ENCODE measurements around the gene LENEP. TPM values are rescaled to one million over a fixed set of nuclear protein-coding genes. Genes with fewer than 3 reads are reported as not detected.
A peak's percentile ranks its signal among the peaks of the same experiment; 100 is the strongest.

The LENEP gene
- total RNA-seq, 2 experiments from 2014 or later, result not detected

DNA sequence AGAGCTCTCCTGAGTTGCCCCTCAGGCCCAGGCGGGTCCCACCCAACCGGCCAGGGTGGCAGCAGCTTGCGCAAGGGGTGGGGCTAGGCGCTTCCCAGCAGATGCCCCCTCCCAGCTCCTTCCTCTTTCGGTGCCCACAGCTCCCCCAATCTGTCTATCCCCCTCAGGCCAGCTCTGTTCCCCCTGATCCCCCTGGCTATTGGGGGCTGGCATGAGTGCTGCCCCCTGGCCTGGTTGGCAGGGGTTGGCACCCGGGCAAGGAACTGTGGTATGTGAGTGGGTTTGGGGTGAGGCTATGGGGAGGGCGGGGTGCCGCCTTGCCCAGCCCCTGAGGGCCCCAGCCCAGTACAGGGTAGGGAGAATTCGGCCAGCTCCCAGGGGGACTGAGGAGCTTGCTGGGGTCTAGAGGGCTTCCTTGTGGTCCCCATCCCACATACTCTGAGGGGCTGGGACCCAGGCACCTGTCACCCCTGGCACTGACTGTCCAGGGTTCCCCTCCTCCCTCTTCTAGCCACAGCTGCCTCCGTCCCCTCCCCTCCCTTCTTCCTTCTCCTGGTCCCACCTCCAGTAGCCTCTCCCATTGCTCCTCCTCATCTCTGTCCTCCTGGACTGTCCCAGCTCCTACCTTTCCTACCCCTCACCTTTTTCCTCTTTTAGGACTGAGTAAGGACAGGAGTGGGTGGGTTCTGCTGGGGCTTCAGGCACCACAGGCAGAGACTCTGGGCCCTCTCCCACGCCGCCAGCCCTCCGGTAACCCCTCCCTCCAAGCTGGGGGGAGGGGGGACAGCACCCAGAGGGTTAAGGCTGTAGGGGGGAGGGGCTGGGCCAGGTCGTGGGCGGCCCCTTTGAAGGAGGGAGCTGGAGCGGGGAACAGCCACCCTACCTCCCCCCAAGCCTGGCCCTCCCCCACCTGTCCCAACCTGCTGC lies 14.9 kb downstream of the LENEP start:
- H3K36me3 ChIP-seq (ENCODE audit: insufficient read depth, low read length), result peaks cover 18% of the 10 kb centered on the region
- DNase-seq (peak in 4 of 14 experiments; percentile 44 to 71 (median 50)), ATAC-seq (ENCODE audit: poor library complexity) (peak; percentile 4)
- ChIA-PET CTCF (interaction anchor here (1.3 to 4.0 kb wide), 4 partner anchors 9 to 72 kb away, joined by 4 to 31 read pairs (median 8); partner anchors contain the start of gene PMVK), POLR2A (interaction anchor here (1.0 to 10.7 kb wide), 9 partner anchors 8 to 71 kb away, joined by 3 to 189 read pairs (median 14); partner anchors contain the start of genes ADAM15, CKS1B, FLAD1 and PBXIP1)
- intact Hi-C loops (cut with DNase I, micrococcal nuclease), result no loop called here
- H3K4me3 ChIP-seq (ENCODE audit: low read length), result peak overlapping the region; percentile 89
- Mint-ChIP-seq H3K27me3 (no peaks in the 10 kb centered on the region), H3K27ac (peak overlapping the region; percentile 92), H3K36me3 (ENCODE audit: low read depth) (peaks cover 31% of the 10 kb centered on the region), H3K9me3 (no peaks in the 10 kb centered on the region), H3K4me1 (ENCODE audit: low read depth) (peaks cover 85% of the 10 kb centered on the region), H3K4me3 (peak overlapping the region; percentile 91)
- TF ChIP-seq, protein P1, sequence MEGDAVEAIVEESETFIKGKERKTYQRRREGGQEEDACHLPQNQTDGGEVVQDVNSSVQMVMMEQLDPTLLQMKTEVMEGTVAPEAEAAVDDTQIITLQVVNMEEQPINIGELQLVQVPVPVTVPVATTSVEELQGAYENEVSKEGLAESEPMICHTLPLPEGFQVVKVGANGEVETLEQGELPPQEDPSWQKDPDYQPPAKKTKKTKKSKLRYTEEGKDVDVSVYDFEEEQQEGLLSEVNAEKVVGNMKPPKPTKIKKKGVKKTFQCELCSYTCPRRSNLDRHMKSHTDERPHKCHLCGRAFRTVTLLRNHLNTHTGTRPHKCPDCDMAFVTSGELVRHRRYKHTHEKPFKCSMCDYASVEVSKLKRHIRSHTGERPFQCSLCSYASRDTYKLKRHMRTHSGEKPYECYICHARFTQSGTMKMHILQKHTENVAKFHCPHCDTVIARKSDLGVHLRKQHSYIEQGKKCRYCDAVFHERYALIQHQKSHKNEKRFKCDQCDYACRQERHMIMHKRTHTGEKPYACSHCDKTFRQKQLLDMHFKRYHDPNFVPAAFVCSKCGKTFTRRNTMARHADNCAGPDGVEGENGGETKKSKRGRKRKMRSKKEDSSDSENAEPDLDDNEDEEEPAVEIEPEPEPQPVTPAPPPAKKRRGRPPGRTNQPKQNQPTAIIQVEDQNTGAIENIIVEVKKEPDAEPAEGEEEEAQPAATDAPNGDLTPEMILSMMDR (IDR thresholded peaks at IDR 0.05), result no peak
- H3K4me1 ChIP-seq (ENCODE audit: insufficient read depth, low read length), result peaks cover 95% of the 10 kb centered on the region
- no peaks in the 10 kb centered on the region for H3K27me3 ChIP-seq (ENCODE audit: control insufficient read depth in 1 of 2, insufficient read depth in 2 of 2, low read length in 2 of 2)
- no peaks in the 10 kb centered on the region for H3K9me3 ChIP-seq (ENCODE audit: control insufficient read depth in 1 of 2, insufficient read depth in 1 of 2, low read length in 2 of 2)
- peak overlapping the region; percentile 87 to 88 for H3K27ac ChIP-seq (ENCODE audit: low read depth in 1 of 2, low read length in 2 of 2)

DNA sequence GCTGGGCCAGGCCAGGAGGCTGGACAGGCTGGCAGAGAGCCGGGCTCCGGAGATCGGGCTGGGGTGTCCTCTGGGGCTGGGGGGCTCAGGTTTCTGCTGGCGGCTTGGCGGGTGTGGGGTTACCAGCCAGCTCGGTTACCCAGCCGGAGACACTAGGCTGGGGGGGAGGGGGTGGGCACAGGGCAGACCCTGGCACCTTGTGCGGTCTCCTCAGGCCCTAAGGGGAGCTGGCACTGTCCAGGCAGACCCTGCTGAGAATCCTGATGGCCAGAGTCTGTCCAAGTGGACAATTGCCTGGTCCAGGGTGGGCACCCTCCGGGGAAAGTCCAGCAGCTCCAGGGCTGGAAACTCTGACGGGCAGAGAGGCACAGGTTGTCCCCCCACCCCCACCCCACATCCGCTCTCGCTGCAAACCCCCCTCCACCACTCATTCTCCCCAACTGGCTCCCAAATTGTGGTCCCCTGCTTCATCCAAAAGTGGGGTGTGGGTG lies 15.9 kb downstream of the LENEP start:
- intact Hi-C loops (cut with DNase I, micrococcal nuclease), result no loop called here
- ChIA-PET POLR2A (interaction anchor here (1.0 to 10.7 kb wide), 5 partner anchors 9 to 54 kb away, joined by 4 to 189 read pairs (median 14); partner anchors contain the start of genes FLAD1, PBXIP1, PYGO2 and ZBTB7B), CTCF (interaction anchor here (1.3 to 4.0 kb wide), 3 partner anchors 8 to 73 kb away, joined by 4 to 31 read pairs (median 12); partner anchors contain the start of gene PMVK)
- H3K4me1 Mint-ChIP-seq (ENCODE audit: low read depth), result peaks cover 87% of the 10 kb centered on the region
- no peaks in the 10 kb centered on the region for H3K27me3 ChIP-seq (ENCODE audit: control insufficient read depth in 1 of 2, insufficient read depth in 2 of 2, low read length in 2 of 2)
- H3K27me3 Mint-ChIP-seq, result no peaks in the 10 kb centered on the region
- peaks cover 23% of the 10 kb centered on the region for H3K36me3 ChIP-seq (ENCODE audit: insufficient read depth, low read length)
- no peaks in the 10 kb centered on the region for H3K9me3 Mint-ChIP-seq
- ATAC-seq (ENCODE audit: poor library complexity), result no peak
- TF ChIP-seq, protein P1 (IDR thresholded peaks at IDR 0.05), result no peak
- peaks cover 99% of the 10 kb centered on the region for H3K4me1 ChIP-seq (ENCODE audit: insufficient read depth, low read length)
- peak overlapping the region; percentile 91 for H3K4me3 Mint-ChIP-seq
- peaks cover 37% of the 10 kb centered on the region for H3K36me3 Mint-ChIP-seq (ENCODE audit: low read depth)
- H3K27ac Mint-ChIP-seq, result peak overlapping the region; percentile 92
- H3K27ac ChIP-seq (ENCODE audit: low read depth in 1 of 2, low read length in 2 of 2), result peak overlapping the region; percentile 87 to 88
- no peaks in the 10 kb centered on the region for H3K9me3 ChIP-seq (ENCODE audit: control insufficient read depth in 1 of 2, insufficient read depth in 1 of 2, low read length in 2 of 2)
- peak overlapping the region; percentile 89 for H3K4me3 ChIP-seq (ENCODE audit: low read length)
- peak in 3 of 14 experiments; percentile 41 to 52 (median 47) for DNase-seq

DNA sequence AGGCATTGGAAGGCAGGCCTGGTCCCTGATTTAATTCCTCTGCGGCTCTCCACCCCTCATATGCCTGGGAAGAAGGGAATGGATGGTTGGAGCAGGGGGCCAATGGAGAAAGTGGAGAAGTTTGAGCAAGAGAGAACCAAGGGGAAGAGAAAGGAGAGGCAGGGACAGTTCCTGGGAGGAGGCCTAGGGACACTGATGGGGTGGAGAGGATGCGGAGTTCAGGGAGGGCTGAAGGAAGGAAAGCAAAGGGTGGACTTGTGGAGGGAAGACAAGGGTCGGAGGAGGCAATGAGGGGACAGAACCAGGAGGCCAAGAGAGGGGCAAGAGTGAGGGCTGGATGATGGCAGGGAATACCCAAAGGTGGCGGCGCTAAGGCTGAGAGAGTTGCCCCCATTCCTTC lies 16.4 kb downstream of the LENEP start:
- peak overlapping the region; percentile 92 for H3K27ac Mint-ChIP-seq
- H3K4me1 Mint-ChIP-seq (ENCODE audit: low read depth), result peaks cover 86% of the 10 kb centered on the region
- Histone ChIP-seq H3K9me3 (ENCODE audit: control insufficient read depth in 1 of 2, insufficient read depth in 1 of 2, low read length in 2 of 2) (no peaks in the 10 kb centered on the region), H3K36me3 (ENCODE audit: insufficient read depth, low read length) (peaks cover 28% of the 10 kb centered on the region), H3K4me3 (ENCODE audit: low read length) (peak overlapping the region; percentile 89), H3K27me3 (ENCODE audit: control insufficient read depth in 1 of 2, insufficient read depth in 2 of 2, low read length in 2 of 2) (no peaks in the 10 kb centered on the region), H3K27ac (ENCODE audit: low read depth in 1 of 2, low read length in 2 of 2) (peak overlapping the region; percentile 87 to 88), H3K4me1 (ENCODE audit: insufficient read depth, low read length) (peaks cover 99% of the 10 kb centered on the region)
- no peaks in the 10 kb centered on the region for H3K9me3 Mint-ChIP-seq
- peaks cover 35% of the 10 kb centered on the region for H3K36me3 Mint-ChIP-seq (ENCODE audit: low read depth)
- H3K4me3 Mint-ChIP-seq, result peak overlapping the region; percentile 91
- H3K27me3 Mint-ChIP-seq, result no peaks in the 10 kb centered on the region
- DNase-seq (no peak), ATAC-seq (ENCODE audit: poor library complexity) (no peak)
- intact Hi-C loops (cut with DNase I, micrococcal nuclease), result no loop called here
- TF ChIP-seq, protein P1 (IDR thresholded peaks at IDR 0.05), result no peak
- ChIA-PET CTCF (interaction anchor here (1.3 to 2.5 kb wide), 2 partner anchors 11 to 73 kb away, joined by 4 to 12 read pairs; partner anchors contain the start of gene PMVK), POLR2A (interaction anchor here (1.3 to 10.7 kb wide), 4 partner anchors 10 to 48 kb away, joined by 3 to 189 read pairs (median 9); partner anchors contain the start of genes FLAD1, PYGO2 and ZBTB7B)

All from CD4-positive, alpha-beta T cell (primary cell).